Pancreas (tissue), 10 donors: ENCODE results near the gene TMEM231. TPM values are rescaled to one million over a fixed set of nuclear protein-coding genes. Genes with fewer than 3 reads are reported as not detected.
"Not testable (repeated sequence)": the region's sequence is repeated elsewhere in the genome, so short reads cannot be mapped to it uniquely, and the experiment has no call there.

Experiments
- ATAC-seq, 4 donors: fragments of 200-7000 bp; cut with Tn5 transposase; one replicate each; pipeline versions ENCODE4 v1.8.0 to v1.9.1; 2020; ENCODE audit warnings: mild to moderate bottlenecking in 4 of 4, moderate library complexity in 4 of 4
- DNase-seq, 6 donors: peaks; one replicate each; pipeline ENCODE4 v3.0.0-alpha.2; 2020
- FAIRE-seq: peaks from 2 replicates; lab custom pipeline; 2012; peaks lifted over from hg19 to GRCh38; lab: Jason Lieb, UNC
- H3K27ac ChIP-seq, 4 donors: fragments of 200-600 bp; sonication (generic); 1 replicate in 3 of 4; 2 replicates in 1 of 4; pipeline versions ENCODE4 v1.5.0 to v1.8.0; 2020
- H3K27me3 ChIP-seq, 4 donors: fragments of 200-600 bp; one replicate each; pipeline ENCODE4 v1.8.0; 2021
- H3K36me3 ChIP-seq, 3 donors: fragments of 200-600 bp; sonication (generic) in 1 of 3; one replicate each; pipeline versions ENCODE4 v1.5.0 to v1.8.0; 2020 to 2021
- H3K4me1 ChIP-seq, 3 donors: fragments of 200-600 bp; one replicate each; pipeline ENCODE4 v1.8.0; 2021
- H3K4me3 ChIP-seq, 4 donors: fragments of 200-600 bp; sonication (generic) in 2 of 4; one replicate each; pipeline versions ENCODE4 v1.5.0 to v1.8.0; 2020 to 2021
- H3K9me3 ChIP-seq, 4 donors: fragments of 200-600 bp; one replicate each; pipeline ENCODE4 v1.8.0; 2021
- WGBS, 2 donors: extraction: QIAGEN DNeasy Blood & Tissue Kit; methylation state at CpG; one replicate each; pipeline ENCODE4 v1.1.7; 2013; 5-methylcytosine and 5-hydroxymethylcytosine counted together
- intact Hi-C, 3 donors: fragments of 100-400 bp; cut with DNase I; formaldehyde crosslinking; loops; one replicate each; pipeline versions ENCODE4 v1.11.1 to v1.14.2; 2022
- polyA plus RNA-seq, 2 donors: library from polyadenylated mRNA; stranded (reverse); fragments of 200-250 nt; gene quantifications; one replicate each; pipeline ENCODE4 v1.2.3, GENCODE V29; 2013
- total RNA-seq, 6 donors: library from RNA; stranded (reverse); fragmentation: NEBNext Ultra II Directional in 4 of 6; extraction: Animal tissue kit (Norgen Biotek cat#: 25700) in 4 of 6; gene quantifications; one replicate each; pipeline versions ENCODE4 v1.2.1 to v1.2.4, GENCODE V29; 2021 to 2023
- TF ChIP-seq, protein P1 (sequence below), 4 donors: fragments of 200-600 bp; sonication (generic) in 3 of 4; IDR thresholded peaks; one replicate each; pipeline versions ENCODE4 v1.5.0 to v1.8.0; 2021; ENCODE audit warnings: antibody characterized with exemption in 4 of 4
- donor health status: healthy with polysubstance abuse.
- donor health status: DM: no; HTN: no; CAD: no; lungs with moderate emphysema.
- donor health status: DM: no; HTN: no; CAD: no.
- donor health status: control.
- donor health status: control.
- donor health status: Bipolar disorder and iron deficiency.
- donor health status: DM: yes; HTN: yes; CAD: no.
- donor health status: DM: no; HTN: no; CAD: no.
- donor health status: DM: no; HTN: no; CAD: no.
- donor health status: DM: yes; HTN: yes; CAD: no.

TMEM231 gene
- total and polyA plus RNA-seq, 8 donors = 2.5 to 6.6 (median 4.1) TPM

DNA sequence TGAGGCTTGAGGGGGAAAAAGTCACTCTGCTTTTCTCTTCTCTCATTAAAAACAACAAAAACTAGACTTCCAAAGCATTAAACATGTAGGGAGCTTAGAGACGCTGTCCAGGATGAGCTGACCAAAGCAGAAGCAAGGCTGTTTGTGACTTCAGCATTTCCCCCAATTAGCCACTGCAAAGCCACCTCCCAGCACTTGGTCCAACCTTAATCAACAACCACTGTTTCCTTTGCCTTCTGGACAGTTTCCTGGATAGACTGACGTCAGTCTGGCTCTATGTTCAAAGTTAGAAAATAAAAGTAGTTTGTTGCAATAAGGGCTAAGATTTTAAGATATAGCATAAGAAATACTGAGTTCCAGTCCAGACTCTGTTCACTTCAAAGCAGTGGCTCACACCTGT is 3.1 kb downstream of the TMEM231 start:
- no peaks in the 10 kb centered on the region for H3K36me3 ChIP-seq
- 68 to 75% methylated on average over 2 of the region's 2 CpGs for WGBS, 2 donors
- FAIRE-seq (no peak), ATAC-seq (no peak), DNase-seq (no peak)
- no peaks in the 10 kb centered on the region for H3K27me3 ChIP-seq
- H3K4me1 ChIP-seq = no peaks in the 10 kb centered on the region
- H3K9me3 ChIP-seq = no peaks in the 10 kb centered on the region
- intact Hi-C loops = no loop called here
- no peak overlapping the region for H3K4me3 ChIP-seq
- TF ChIP-seq, protein P1, sequence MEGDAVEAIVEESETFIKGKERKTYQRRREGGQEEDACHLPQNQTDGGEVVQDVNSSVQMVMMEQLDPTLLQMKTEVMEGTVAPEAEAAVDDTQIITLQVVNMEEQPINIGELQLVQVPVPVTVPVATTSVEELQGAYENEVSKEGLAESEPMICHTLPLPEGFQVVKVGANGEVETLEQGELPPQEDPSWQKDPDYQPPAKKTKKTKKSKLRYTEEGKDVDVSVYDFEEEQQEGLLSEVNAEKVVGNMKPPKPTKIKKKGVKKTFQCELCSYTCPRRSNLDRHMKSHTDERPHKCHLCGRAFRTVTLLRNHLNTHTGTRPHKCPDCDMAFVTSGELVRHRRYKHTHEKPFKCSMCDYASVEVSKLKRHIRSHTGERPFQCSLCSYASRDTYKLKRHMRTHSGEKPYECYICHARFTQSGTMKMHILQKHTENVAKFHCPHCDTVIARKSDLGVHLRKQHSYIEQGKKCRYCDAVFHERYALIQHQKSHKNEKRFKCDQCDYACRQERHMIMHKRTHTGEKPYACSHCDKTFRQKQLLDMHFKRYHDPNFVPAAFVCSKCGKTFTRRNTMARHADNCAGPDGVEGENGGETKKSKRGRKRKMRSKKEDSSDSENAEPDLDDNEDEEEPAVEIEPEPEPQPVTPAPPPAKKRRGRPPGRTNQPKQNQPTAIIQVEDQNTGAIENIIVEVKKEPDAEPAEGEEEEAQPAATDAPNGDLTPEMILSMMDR (IDR thresholded peaks at IDR 0.05) = no peak
- no peak overlapping the region for H3K27ac ChIP-seq

DNA sequence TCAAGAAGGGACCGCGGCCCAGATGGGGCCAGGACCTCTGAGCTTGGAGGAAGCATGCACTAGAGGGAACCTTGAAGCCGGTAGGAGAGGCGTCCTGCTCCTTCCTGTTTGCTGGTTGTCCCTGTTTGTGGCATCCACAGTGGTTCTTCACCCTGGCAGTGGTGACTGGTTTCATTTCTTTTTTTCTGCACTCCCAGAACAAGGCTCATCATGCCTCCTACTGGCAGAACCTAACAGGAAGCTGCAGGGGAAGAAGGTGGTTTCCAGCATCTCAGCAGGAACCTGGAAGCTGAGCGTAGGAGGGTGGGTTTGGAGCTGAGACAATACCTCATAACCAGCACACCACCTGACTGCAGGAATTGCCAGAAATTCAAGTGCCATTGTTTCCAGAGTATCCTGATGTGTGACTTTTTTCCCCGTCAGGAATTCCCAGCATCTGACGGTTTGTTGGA is 5.8 kb downstream of the TMEM231 start:
- no peaks in the 10 kb centered on the region for H3K36me3 ChIP-seq
- H3K27me3 ChIP-seq = no peaks in the 10 kb centered on the region
- H3K4me3 ChIP-seq = no peak overlapping the region
- intact Hi-C loops = no loop called here
- no peak overlapping the region for H3K27ac ChIP-seq
- 86 to 93% methylated on average over 7 of the region's 7 CpGs for WGBS, 2 donors
- no peak for FAIRE-seq
- ATAC-seq = peak in 3 of 4 donors; percentile 27 to 67 (median 58)
- no peaks in the 10 kb centered on the region for H3K9me3 ChIP-seq
- no peaks in the 10 kb centered on the region for H3K4me1 ChIP-seq
- peak in 1 of 6 donors; percentile 25 for DNase-seq
- TF ChIP-seq, protein P1 (IDR thresholded peaks at IDR 0.05) = peak in 1 of 4 donors; percentile 9

DNA sequence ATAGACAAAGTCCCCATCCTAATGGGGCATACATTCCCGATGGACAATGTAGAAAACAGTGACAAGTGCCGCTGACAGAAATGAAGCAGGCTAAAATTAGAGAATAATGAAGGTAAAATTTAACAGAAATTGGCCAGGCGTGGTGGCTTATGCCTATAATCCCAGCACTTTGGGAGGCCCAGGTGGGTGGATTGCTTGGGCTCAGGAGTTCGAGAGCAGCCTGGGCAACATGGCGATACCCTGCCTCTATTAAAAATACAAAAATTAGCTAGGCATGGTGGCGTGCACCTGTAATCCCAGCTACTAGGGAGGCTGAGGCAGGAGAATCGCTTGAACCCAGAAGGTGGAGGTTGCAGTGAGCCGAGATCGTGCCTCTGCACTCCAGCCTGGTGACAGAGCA is 7.6 kb downstream of the TMEM231 start:
- FAIRE-seq, DNase-seq, H3K4me3 ChIP-seq, H3K36me3 ChIP-seq, H3K4me1 ChIP-seq, H3K27ac ChIP-seq, H3K27me3 ChIP-seq, ATAC-seq, H3K9me3 ChIP-seq, intact Hi-C loops: not testable (repeated sequence)
- WGBS, 2 donors = 90 to 91% methylated on average over 9 of the region's 9 CpGs

DNA sequence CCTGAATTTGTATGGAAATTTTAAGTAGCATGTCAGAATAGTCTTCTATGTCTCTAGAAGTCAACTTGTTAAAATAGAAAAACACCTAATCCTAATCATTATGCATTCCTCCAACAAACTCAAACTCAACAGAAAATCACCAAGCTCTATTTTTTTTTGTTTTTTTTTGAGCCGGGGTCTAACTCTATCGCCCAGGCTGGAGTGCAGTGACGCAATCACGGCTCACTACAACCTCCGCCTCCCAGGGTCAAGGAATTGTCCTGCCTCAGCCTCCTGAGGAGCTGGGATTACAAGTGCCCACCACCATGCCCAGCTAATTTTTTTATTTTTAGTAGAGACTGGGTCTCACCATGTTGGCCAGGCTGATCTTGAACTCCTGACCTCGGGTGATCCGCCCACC is 9.8 kb downstream of the TMEM231 start:
- H3K4me1 ChIP-seq = no peaks in the 10 kb centered on the region
- no peak for FAIRE-seq
- ATAC-seq = no peak
- no peak for DNase-seq
- no peaks in the 10 kb centered on the region for H3K36me3 ChIP-seq
- intact Hi-C loops = no loop called here
- no peaks in the 10 kb centered on the region for H3K9me3 ChIP-seq
- H3K4me3 ChIP-seq = no peak overlapping the region
- TF ChIP-seq, protein P1 (IDR thresholded peaks at IDR 0.05) = no peak
- no peak overlapping the region for H3K27ac ChIP-seq
- 90 to 96% methylated on average over 7 of the region's 7 CpGs for WGBS, 2 donors
- no peaks in the 10 kb centered on the region for H3K27me3 ChIP-seq

DNA sequence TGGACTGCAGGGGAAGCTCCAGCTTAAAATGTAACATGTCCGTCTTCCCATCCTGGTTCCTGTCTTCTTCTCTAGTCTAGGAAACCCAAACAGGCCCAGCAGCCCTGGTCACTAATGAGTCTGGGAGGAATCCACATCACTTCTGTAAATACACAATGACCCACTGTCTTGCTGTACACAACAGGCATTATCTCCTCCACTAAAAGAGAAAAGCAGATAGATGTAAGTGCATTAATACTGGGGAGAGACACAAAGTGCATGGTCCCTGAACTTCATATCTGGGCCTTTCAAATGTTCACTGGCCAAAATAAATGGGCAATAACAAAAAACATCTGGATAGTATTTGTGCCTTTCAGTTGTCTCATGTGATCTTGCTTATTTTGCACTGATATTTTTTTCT is 10.2 kb downstream of the TMEM231 start:
- H3K9me3 ChIP-seq, DNase-seq, ATAC-seq, H3K36me3 ChIP-seq, H3K4me1 ChIP-seq, intact Hi-C loops, H3K27ac ChIP-seq, H3K27me3 ChIP-seq, H3K4me3 ChIP-seq, FAIRE-seq: not testable (repeated sequence)
- no CpG with 5 or more reads among the region's 1 CpG for WGBS, 2 donors

GRCh38 chr16:75542462-75542861 is 13.6 kb downstream of the TMEM231 start:
- intact Hi-C loops, H3K9me3 ChIP-seq, H3K4me1 ChIP-seq, ATAC-seq, H3K36me3 ChIP-seq, H3K27ac ChIP-seq, H3K27me3 ChIP-seq, DNase-seq, H3K4me3 ChIP-seq, FAIRE-seq: not testable (repeated sequence)
- 93% methylated on average over 8 of the region's 8 CpGs for WGBS, 2 donors
